ENCODE measurements around the gene CDKAL1.

DNA sequence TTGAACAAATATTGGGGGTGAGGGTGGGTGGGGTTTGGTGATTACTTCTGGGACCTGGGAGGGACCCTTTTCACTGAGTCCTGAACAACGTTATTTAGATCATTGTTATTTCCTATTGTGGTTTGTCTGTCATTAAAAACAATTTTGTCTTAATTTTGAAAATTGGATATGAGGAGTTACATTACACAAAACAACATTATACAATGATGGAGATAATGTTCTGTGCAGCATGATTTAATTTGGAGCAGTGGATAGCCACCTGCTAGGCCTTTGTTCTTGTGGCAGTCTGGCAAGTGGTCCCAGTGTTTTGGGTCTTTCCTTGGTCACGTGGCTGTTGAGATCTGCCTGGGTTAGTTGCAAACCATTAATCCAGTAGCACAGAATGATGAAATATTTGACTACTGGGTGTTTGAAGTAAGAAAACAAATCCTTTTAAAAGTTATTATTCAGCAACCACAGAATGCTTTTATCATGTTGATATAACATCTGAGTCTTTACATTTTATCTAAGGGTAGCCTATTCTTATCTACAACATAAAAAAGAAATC, 172.8 kb downstream of the CDKAL1 start:
- TF ChIP-seq, protein P1, sequence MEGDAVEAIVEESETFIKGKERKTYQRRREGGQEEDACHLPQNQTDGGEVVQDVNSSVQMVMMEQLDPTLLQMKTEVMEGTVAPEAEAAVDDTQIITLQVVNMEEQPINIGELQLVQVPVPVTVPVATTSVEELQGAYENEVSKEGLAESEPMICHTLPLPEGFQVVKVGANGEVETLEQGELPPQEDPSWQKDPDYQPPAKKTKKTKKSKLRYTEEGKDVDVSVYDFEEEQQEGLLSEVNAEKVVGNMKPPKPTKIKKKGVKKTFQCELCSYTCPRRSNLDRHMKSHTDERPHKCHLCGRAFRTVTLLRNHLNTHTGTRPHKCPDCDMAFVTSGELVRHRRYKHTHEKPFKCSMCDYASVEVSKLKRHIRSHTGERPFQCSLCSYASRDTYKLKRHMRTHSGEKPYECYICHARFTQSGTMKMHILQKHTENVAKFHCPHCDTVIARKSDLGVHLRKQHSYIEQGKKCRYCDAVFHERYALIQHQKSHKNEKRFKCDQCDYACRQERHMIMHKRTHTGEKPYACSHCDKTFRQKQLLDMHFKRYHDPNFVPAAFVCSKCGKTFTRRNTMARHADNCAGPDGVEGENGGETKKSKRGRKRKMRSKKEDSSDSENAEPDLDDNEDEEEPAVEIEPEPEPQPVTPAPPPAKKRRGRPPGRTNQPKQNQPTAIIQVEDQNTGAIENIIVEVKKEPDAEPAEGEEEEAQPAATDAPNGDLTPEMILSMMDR (IDR thresholded peaks at IDR 0.05) = no peak
- no peak for TF ChIP-seq POLR2AphosphoS5 (IDR thresholded peaks at IDR 0.05)
